WTC11 (cell line): ENCODE data around the gene TMEM198. TPM values are rescaled to one million over a fixed set of nuclear protein-coding genes. Genes with fewer than 3 reads are reported as not detected.

Experiments used
- ATAC-seq: fragments of 200-7000 bp; cut with Tn5 transposase; 2 replicates; pipeline ENCODE4 v1.10.0; 2021; ENCODE audit warnings: mild to moderate bottlenecking, moderate library complexity
- CTCF ChIA-PET: fragments of 300-600 bp; sonication (Branson Sonifier 250); formaldehyde crosslinking; loops from one replicate; lab custom pipeline; 2021; ENCODE audit warnings: antibody characterized with exemption; lab: Charles Lee
- POLR2A ChIA-PET: fragments of 350-600 bp; sonication (Branson Sonifier 250); formaldehyde crosslinking; loops from one replicate; lab custom pipeline; 2021; ENCODE audit warnings: antibody characterized with exemption; lab: Charles Lee
- DNase-seq: peaks from one replicate; pipeline ENCODE4 v3.0.0; 2021; ENCODE audit warnings: low spot score
- H3K27ac Mint-ChIP-seq: 2 replicates; pipeline ENCODE4 v1.8.0; 2021; ENCODE audit warnings: mixed read lengths
- H3K27me3 Mint-ChIP-seq: 2 replicates; pipeline ENCODE4 v1.8.0; 2021; ENCODE audit warnings: low read depth, mild to moderate bottlenecking, moderate library complexity, mixed read lengths
- H3K36me3 Mint-ChIP-seq: 2 replicates; pipeline ENCODE4 v1.8.0; 2021; ENCODE audit warnings: mixed read lengths
- H3K4me1 Mint-ChIP-seq: 2 replicates; pipeline ENCODE4 v1.8.0; 2022; ENCODE audit warnings: mixed read lengths
- H3K4me3 Mint-ChIP-seq: 2 replicates; pipeline ENCODE4 v1.8.0; 2021; ENCODE audit warnings: mild to moderate bottlenecking, moderate library complexity, mixed read lengths
- H3K9me3 Mint-ChIP-seq: 2 replicates; pipeline ENCODE4 v1.8.0; 2021; ENCODE audit warnings: mixed read lengths
- CREB1 ChIP-seq: sonication (generic); formaldehyde crosslinking; IDR thresholded peaks from 2 replicates; pipeline ENCODE4 v1.8.0; 2023; ENCODE audit warnings: mild to moderate bottlenecking, missing genetic modification reagents
- CREM ChIP-seq: sonication (generic); formaldehyde crosslinking; IDR thresholded peaks from 2 replicates; pipeline ENCODE4 v1.8.1; 2022; ENCODE audit warnings: mild to moderate bottlenecking, missing genetic modification reagents, moderate library complexity
- FOXJ3 ChIP-seq: sonication (generic); formaldehyde crosslinking; IDR thresholded peaks from 2 replicates; pipeline ENCODE4 v1.9.0; 2021; ENCODE audit warnings: missing genetic modification reagents, mild to moderate bottlenecking, borderline replicate concordance
- IRF2 ChIP-seq: sonication (generic); formaldehyde crosslinking; IDR thresholded peaks from 2 replicates; pipeline ENCODE4 v1.8.0; 2022; ENCODE audit warnings: low read depth, missing genetic modification reagents, borderline replicate concordance
- JUN ChIP-seq: sonication (generic); formaldehyde crosslinking; IDR thresholded peaks from 2 replicates; pipeline ENCODE4 v1.8.0; 2023; ENCODE audit warnings: mild to moderate bottlenecking, missing genetic modification reagents
- KAT7 ChIP-seq: sonication (generic); formaldehyde crosslinking; IDR thresholded peaks from 2 replicates; pipeline ENCODE4 v1.8.1; 2023; ENCODE audit warnings: missing genetic modification reagents, mild to moderate bottlenecking, borderline replicate concordance
- MXD4 ChIP-seq: fragments of 250-450 bp; sonication (Bioruptor Pico); IDR thresholded peaks from 2 replicates; pipeline ENCODE4 v1.8.0; 2021; ENCODE audit warnings: mild to moderate bottlenecking, moderate library complexity, borderline replicate concordance
- MYBL2 ChIP-seq: sonication (generic); formaldehyde crosslinking; IDR thresholded peaks from 2 replicates; pipeline ENCODE4 v1.8.1; 2023; ENCODE audit warnings: mild to moderate bottlenecking, moderate library complexity, missing genetic modification reagents
- NFATC4 ChIP-seq: fragments of 250-450 bp; sonication (Bioruptor Pico); IDR thresholded peaks from 2 replicates; pipeline ENCODE4 v1.9.0; 2021; ENCODE audit warnings: mild to moderate bottlenecking
- OVOL2 ChIP-seq: fragments of 250-450 bp; sonication (Bioruptor Pico); IDR thresholded peaks from 2 replicates; pipeline ENCODE4 v1.9.0; 2021; ENCODE audit warnings: mild to moderate bottlenecking, borderline replicate concordance
- RORB ChIP-seq: fragments of 250-450 bp; sonication (Bioruptor Pico); IDR thresholded peaks from 2 replicates; pipeline ENCODE4 v1.9.0; 2021; ENCODE audit warnings: mild to moderate bottlenecking
- SOX15 ChIP-seq: fragments of 250-450 bp; sonication (Bioruptor Pico); IDR thresholded peaks from 2 replicates; pipeline ENCODE4 v1.9.0; 2021; ENCODE audit warnings: mild to moderate bottlenecking
- TEAD1 ChIP-seq: sonication (generic); formaldehyde crosslinking; IDR thresholded peaks from 2 replicates; pipeline ENCODE4 v1.8.0; 2022; ENCODE audit warnings: mild to moderate bottlenecking, missing genetic modification reagents
- ZNF232 ChIP-seq: sonication (generic); formaldehyde crosslinking; IDR thresholded peaks from 2 replicates; pipeline ENCODE4 v1.8.0; 2022; ENCODE audit warnings: mild to moderate bottlenecking, missing genetic modification reagents
- ZNF263 ChIP-seq: sonication (generic); formaldehyde crosslinking; IDR thresholded peaks from 2 replicates; pipeline ENCODE4 v1.8.1; 2022; ENCODE audit warnings: low read depth, mild to moderate bottlenecking, moderate library complexity, missing genetic modification reagents
- ZNF671 ChIP-seq: fragments of 250-450 bp; sonication (Bioruptor Pico); IDR thresholded peaks from 2 replicates; pipeline ENCODE4 v1.8.0; 2021; ENCODE audit warnings: mild to moderate bottlenecking
- total RNA-seq: library from RNA; stranded (reverse); gene quantifications from 3 replicates; pipeline ENCODE4 v1.2.3, GENCODE V29; 2021
- TF ChIP-seq, protein P1 (sequence below): fragments of 250-450 bp; sonication (Bioruptor Pico); IDR thresholded peaks from 2 replicates; pipeline ENCODE4 v2.1.2; 2022; ENCODE audit warnings: mild to moderate bottlenecking, moderate library complexity
- TF ChIP-seq, protein P2 (sequence below): sonication (generic); formaldehyde crosslinking; IDR thresholded peaks from 2 replicates; pipeline ENCODE4 v1.8.0; 2022; ENCODE audit warnings: mild to moderate bottlenecking, missing genetic modification reagents
- TF ChIP-seq, protein P3 (sequence below): sonication (generic); formaldehyde crosslinking; IDR thresholded peaks from 2 replicates; pipeline ENCODE4 v1.8.1; 2022; ENCODE audit warnings: missing genetic modification reagents, borderline replicate concordance
- TF ChIP-seq, protein P4 (sequence below): sonication (generic); formaldehyde crosslinking; IDR thresholded peaks from 2 replicates; pipeline ENCODE4 v1.8.1; 2022; ENCODE audit warnings: mild to moderate bottlenecking, moderate library complexity, missing genetic modification reagents

The TMEM198 gene
- total RNA-seq, 1 experiment from 2014 or later = 7.1 TPM

DNA sequence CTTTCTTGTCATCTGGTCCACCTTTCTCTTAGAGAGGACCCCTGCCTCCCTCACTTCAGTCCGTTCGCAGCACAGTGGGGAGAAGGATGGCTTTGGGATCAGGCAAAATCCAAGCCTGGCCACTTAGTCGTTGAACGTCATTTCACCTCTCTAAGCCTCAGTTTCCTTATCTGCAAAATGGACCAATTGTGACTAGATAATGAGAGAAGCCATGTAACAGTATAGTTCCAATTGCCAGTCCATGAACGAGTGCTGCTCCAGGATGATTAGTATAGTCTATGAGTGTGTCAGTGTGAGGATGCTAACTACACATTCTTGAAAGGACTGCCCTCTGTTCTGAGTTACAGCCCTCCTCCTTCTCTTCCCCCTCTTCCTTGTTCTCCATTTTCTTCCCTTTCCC is 29.3 kb downstream of the TMEM198 start:
- POLR2A ChIA-PET = no interaction called here
- no peak for ATAC-seq
- Mint-ChIP-seq H3K27me3 (peaks cover 32% of the 10 kb centered on the region), H3K4me3 (no peak overlapping the region), H3K4me1 (peaks cover 67% of the 10 kb centered on the region), H3K27ac (no peak overlapping the region), H3K9me3 (no peaks in the 10 kb centered on the region), H3K36me3 (peaks cover 15% of the 10 kb centered on the region)
- no peak for DNase-seq
- TF ChIP-seq SOX15 (CRISPR knock-in tag) = no peak
- no peak for TF ChIP-seq JUN
- TF ChIP-seq, protein P1, sequence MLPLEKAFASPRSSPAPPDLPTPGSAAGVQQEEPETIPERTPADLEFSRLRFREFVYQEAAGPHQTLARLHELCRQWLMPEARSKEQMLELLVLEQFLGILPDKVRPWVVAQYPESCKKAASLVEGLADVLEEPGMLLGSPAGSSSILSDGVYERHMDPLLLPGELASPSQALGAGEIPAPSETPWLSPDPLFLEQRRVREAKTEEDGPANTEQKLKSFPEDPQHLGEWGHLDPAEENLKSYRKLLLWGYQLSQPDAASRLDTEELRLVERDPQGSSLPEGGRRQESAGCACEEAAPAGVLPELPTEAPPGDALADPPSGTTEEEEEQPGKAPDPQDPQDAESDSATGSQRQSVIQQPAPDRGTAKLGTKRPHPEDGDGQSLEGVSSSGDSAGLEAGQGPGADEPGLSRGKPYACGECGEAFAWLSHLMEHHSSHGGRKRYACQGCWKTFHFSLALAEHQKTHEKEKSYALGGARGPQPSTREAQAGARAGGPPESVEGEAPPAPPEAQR (CRISPR knock-in tag) = no peak
- TF ChIP-seq NFATC4 (CRISPR knock-in tag) = no peak
- no peak for TF ChIP-seq MXD4
- no peak for TF ChIP-seq ZNF263 (CRISPR knock-in tag)
- TF ChIP-seq, protein P2, sequence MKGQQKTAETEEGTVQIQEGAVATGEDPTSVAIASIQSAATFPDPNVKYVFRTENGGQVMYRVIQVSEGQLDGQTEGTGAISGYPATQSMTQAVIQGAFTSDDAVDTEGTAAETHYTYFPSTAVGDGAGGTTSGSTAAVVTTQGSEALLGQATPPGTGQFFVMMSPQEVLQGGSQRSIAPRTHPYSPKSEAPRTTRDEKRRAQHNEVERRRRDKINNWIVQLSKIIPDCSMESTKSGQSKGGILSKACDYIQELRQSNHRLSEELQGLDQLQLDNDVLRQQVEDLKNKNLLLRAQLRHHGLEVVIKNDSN (CRISPR knock-in tag) = no peak
- TF ChIP-seq TEAD1 (CRISPR knock-in tag) = no peak
- TF ChIP-seq, protein P3, sequence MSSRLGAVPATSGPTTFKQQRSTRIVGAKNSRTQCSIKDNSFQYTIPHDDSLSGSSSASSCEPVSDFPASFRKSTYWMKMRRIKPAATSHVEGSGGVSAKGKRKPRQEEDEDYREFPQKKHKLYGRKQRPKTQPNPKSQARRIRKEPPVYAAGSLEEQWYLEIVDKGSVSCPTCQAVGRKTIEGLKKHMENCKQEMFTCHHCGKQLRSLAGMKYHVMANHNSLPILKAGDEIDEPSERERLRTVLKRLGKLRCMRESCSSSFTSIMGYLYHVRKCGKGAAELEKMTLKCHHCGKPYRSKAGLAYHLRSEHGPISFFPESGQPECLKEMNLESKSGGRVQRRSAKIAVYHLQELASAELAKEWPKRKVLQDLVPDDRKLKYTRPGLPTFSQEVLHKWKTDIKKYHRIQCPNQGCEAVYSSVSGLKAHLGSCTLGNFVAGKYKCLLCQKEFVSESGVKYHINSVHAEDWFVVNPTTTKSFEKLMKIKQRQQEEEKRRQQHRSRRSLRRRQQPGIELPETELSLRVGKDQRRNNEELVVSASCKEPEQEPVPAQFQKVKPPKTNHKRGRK (CRISPR knock-in tag) = no peak
- TF ChIP-seq, protein P4, sequence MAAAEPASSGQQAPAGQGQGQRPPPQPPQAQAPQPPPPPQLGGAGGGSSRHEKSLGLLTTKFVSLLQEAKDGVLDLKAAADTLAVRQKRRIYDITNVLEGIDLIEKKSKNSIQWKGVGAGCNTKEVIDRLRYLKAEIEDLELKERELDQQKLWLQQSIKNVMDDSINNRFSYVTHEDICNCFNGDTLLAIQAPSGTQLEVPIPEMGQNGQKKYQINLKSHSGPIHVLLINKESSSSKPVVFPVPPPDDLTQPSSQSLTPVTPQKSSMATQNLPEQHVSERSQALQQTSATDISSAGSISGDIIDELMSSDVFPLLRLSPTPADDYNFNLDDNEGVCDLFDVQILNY (CRISPR knock-in tag) = no peak
- CTCF ChIA-PET = interaction anchor here (0.6 to 4.8 kb wide), 3 partner anchors 12 to 122 kb away, joined by 3 to 66 read pairs (median 4); no protein-coding TSS in a partner anchor

DNA sequence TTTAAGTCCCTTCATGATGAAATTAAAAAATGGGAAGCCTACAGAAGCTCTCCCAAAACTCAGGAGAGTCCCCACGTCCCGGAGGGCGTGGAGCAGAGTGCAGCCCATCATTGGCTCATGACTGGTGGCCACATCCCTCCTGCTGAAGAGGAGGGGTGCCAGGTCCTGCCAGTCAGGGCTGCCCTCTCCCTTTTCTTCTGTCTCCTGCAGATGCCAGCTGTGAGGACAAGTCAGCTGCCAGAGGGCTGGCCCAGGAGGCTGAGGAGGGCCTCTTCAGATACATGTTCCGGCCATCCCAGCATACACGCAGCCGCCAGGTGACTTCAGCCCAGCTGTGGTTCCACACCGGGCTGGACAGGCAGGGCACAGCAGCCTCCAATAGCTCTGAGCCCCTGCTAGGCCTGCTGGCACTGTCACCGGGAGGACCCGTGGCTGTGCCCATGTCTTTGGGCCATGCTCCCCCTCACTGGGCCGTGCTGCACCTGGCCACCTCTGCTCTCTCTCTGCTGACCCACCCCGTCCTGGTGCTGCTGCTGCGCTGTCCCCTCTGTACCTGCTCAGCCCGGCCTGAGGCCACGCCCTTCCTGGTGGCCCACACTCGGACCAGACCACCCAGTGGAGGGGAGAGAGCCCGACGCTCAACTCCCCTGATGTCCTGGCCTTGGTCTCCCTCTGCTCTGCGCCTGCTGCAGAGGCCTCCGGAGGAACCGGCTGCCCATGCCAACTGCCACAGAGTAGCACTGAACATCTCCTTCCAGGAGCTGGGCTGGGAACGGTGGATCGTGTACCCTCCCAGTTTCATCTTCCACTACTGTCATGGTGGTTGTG is 30.9 kb downstream of the TMEM198 start:
- ATAC-seq (no peak), DNase-seq (no peak)
- H3K4me3 Mint-ChIP-seq = no peak overlapping the region
- peaks cover 3% of the 10 kb centered on the region for H3K36me3 Mint-ChIP-seq
- peaks cover 65% of the 10 kb centered on the region for H3K4me1 Mint-ChIP-seq
- ChIA-PET POLR2A (no interaction called here), CTCF (interaction anchor here (0.9 to 4.8 kb wide), 2 partner anchors 14 to 21 kb away, joined by 3 to 66 read pairs; no protein-coding TSS in a partner anchor)
- H3K27me3 Mint-ChIP-seq = peaks cover 30% of the 10 kb centered on the region
- no peak for TF ChIP-seq IRF2 (CRISPR knock-in tag)
- TF ChIP-seq ZNF263 (CRISPR knock-in tag) = no peak
- TF ChIP-seq, protein P1 (CRISPR knock-in tag) = no peak
- no peak for TF ChIP-seq OVOL2
- TF ChIP-seq FOXJ3 (CRISPR knock-in tag) = no peak
- TF ChIP-seq, protein P4 (CRISPR knock-in tag) = no peak
- no peak for TF ChIP-seq NFATC4 (CRISPR knock-in tag)
- TF ChIP-seq CREM = no peak
- TF ChIP-seq ZNF671 = no peak
- no peak for TF ChIP-seq CREB1
- TF ChIP-seq RORB (CRISPR knock-in tag) = no peak
- no peak for TF ChIP-seq MYBL2 (CRISPR knock-in tag)
- TF ChIP-seq ZNF232 (CRISPR knock-in tag) = no peak
- no peak for TF ChIP-seq KAT7 (CRISPR knock-in tag)
- no peak overlapping the region; the same call in 1 of the 2 replicates for H3K27ac Mint-ChIP-seq
- H3K9me3 Mint-ChIP-seq = no peaks in the 10 kb centered on the region
